ENCODE results near the gene SMIM33.
"Not testable (repeated sequence)": the region's sequence is repeated elsewhere in the genome, so short reads cannot be mapped to it uniquely, and the experiment has no call there.

The SMIM33 gene

GRCh38 chr5:139482050-139482889 lies 11.5 kb downstream of the SMIM33 start, which contains the start of gene STING1:
Gene STING1, minus strand, starts transcription at chr5:139482758. Its CDS starts 1,054 bp downstream, at chr5:139481704.
- DNase-seq (ENCODE audit: low read depth), result peak; percentile 99

GRCh38 chr5:139482890-139483208 lies 12.0 kb downstream of the SMIM33 start:
- DNase-seq (ENCODE audit: low read depth), result not testable (repeated sequence)

DNA sequence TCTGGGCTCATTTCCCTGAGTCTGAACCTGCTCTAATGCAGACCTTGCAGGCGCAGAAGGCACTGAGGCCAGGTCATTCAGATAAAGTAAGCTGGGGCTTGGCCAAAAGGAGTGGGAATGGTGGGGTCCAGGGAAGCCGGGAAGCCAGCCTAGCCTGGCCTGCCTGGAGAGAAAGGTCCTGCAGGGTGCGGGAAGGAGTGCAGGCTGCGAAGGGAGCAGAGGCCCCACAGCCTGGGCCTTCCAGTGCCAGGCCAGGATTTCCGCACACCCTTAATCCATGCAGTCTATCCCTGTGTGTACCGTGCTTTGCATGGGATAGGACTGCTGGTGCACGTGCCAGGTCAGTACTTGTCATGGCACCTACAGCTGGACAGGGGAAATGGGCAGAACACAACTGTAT lies 15.4 kb downstream of the SMIM33 start:
- DNase-seq (ENCODE audit: low read depth), result no peak

GRCh38 chr5:139488260-139488659 lies 17.5 kb downstream of the SMIM33 start:
- peak; percentile 37 for DNase-seq (ENCODE audit: low read depth)

DNA sequence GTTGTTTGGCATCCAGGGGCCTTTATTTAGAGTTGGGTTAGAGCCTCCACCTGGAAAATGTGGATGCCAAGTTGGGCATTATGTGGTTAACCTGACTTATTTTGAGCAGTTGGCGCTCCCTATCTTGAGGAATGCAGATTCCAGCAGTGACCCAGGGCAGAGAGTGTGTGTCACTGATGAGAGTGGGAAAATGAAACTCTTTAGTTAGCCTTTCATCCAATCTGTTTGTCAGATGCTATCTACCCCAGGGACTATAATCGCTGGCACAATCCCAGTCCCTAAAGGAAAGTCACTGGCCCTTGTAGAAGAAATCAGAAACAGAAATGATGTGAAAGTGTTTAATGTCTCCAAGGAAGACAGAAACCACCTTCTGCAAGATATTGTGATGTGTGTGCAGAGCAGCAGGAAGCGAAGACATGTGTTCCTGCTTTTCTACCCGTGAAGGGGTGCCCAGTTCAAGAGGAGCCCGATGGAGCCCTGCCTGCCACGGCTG lies 21.9 kb downstream of the SMIM33 start:
- DNase-seq (ENCODE audit: low read depth), result peak; percentile 84

DNA sequence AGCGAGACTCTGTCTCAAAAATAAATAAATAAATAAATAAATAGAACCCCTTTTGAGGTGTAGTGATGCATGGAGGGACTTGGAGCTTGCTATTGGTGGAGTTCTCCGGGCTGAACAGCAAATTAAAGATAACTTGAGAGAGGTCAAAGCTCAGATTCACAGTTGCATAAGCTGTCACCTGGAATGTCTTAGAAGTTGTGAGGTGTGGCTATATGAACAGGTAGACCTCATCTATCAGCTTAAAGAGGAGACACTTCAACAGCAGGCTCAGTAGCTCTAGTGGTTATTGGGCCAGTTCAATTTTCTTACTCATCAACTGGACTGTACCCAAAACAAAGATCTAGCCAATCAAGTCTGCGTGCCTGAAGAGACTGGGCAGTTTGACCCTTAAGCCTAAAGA lies 23.5 kb downstream of the SMIM33 start:
- DNase-seq (ENCODE audit: low read depth), result peak; percentile 46

- DNase-seq (ENCODE audit: low read depth), result peak; percentile 86
Observed at GRCh38 chr5:139494832-139495231, 24.0 kb downstream of the SMIM33 start.

DNA sequence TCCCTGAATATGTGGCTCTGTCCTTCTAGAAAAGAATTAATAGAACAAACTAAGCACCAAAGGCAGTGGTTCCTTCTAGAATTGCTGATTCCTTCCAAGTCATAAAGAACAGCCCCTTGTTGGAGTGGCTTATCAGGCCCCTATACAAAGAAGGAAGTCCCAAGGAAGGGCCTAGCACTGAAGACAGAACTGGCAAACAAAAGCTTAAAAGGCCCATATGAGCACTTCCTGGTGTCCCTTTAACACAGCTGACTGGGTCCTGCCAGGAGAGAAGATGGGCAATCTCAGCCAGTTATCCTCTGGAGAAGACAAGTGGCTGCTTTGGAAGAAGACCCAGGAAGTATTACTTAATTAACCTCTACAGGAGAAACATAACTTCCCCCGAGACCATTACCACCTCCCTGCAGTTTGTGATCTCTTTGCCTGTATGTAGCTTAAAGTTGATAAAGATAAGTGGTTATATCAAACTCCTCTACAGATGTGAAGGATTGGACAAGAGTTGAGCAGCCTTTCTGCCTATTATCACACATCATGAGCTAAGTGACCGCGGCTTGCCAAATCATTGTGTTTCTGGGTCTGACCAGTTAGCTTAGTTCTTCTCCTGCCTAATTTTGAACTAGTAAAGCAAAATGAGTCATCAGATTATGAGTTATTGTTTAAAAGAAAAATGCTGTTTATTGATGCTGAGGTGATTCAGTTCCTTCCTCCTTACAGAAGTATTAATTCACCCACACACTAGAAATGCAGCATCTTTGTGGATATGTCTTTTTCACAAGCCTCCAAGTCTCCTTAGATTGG lies 25.0 kb downstream of the SMIM33 start:
- DNase-seq (ENCODE audit: low read depth), result peak; percentile 74

GRCh38 chr5:139501381-139501780 lies 30.6 kb downstream of the SMIM33 start:
- no peak for DNase-seq (ENCODE audit: low read depth)

DNA sequence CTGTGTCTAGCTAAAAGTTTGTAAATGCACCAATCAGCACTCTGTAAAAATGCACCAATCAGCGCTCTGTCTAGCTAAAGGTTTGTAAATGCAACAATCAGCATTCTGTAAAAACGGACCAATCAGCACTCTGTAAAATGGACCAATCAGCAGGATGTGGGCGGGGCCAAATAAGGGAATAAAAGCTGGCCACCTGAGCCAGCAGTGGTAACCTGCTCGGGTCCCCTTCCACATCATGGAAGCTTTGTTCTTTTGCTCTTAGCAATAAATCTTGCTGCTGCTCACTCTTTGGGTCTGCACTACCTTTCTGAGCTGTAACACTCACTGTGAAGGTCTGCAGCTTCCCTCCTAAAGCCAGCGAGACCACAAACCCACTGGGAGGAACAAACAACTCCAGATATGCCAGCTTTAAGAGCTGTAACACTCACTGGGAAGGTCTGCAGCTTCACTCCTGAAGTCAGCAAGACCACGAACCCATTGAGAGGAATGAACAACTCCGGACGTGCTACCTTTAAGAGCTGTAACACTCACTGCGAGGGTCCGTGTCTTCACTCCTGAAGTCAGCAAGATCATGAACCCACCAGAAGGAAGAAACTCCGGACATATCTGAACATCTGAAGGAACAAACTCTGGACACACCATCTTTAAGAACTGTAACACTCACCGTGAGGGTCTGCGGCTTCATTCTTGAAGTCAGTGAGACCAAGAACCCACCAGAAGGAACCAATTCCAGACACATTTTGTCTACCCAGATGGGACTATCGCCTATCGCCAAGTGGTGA lies 32.4 kb downstream of the SMIM33 start:
- not testable (repeated sequence) for DNase-seq (ENCODE audit: low read depth)

DNA sequence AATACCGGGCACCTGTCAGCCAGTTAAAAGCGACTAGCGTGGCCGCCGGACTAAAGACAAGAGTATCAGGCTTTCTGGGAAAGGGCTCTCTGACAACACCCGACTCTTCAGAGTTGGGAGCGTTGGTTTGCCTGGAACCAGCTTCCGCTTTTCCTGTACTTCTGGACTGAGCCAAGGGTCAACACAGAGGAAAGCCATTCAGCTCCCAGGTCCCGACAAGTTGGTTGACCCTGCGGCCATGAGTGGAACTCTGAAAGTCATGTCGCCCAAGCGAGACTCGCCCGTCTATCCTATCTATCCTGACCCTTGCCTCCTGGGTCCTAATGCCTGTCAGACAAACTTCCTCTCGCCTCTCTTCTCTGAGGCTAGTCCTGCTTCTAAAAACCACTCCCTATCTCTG lies 33.1 kb downstream of the SMIM33 start:
- DNase-seq (ENCODE audit: low read depth), result not testable (repeated sequence)

GRCh38 chr5:139504722-139505121 lies 33.9 kb downstream of the SMIM33 start:
- not testable (repeated sequence) for DNase-seq (ENCODE audit: low read depth)

DNA sequence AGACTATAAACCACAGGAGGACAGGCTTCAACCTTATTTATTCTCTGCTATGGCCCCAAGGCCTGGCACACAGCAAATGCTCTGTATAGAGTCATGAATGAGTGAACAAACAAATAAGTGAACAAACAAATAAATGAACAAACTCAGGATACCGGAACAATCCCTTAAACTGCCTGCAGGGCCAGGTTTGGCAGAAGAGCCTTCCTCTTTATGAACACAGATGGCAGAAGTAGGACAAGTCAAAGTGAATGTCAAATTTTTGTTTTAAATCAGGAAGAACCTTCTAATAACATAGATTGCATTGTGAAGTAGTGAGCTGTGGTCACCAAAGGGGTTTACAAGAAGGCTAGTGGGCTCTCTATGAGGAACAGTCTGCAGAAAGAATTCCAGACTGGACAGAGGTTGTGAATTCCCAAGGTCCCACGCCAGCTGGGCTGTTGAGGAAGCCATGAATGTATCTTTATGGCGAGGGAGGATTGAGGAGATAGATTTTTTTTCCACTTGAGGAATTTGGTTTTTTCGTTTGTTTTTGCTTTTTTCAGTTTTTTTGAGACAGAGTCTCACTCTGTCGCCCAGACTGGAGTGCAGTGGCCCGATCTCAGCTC lies 42.1 kb downstream of the SMIM33 start:
- DNase-seq (ENCODE audit: low read depth), result no peak

DNA sequence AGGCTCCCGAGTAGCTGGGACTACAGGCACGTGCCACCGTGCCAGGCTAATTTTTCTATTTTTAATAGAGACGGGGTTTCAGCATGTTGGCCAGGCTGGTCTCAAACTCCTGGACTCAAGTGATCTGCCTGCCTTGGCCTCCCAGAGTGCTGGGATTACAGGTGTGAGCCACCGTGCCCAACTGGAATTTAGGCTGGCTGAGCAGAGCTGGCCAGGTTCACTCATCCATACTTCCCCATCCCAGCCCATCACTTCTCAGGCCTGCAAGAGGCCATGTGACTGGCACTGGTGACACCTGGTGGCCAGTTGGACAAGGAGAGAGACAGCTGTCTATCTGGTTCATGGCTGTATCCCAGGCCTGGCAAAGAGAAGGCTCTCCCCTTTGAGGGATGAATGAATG lies 42.6 kb downstream of the SMIM33 start:
- DNase-seq (ENCODE audit: low read depth), result peak; percentile 85

DNA sequence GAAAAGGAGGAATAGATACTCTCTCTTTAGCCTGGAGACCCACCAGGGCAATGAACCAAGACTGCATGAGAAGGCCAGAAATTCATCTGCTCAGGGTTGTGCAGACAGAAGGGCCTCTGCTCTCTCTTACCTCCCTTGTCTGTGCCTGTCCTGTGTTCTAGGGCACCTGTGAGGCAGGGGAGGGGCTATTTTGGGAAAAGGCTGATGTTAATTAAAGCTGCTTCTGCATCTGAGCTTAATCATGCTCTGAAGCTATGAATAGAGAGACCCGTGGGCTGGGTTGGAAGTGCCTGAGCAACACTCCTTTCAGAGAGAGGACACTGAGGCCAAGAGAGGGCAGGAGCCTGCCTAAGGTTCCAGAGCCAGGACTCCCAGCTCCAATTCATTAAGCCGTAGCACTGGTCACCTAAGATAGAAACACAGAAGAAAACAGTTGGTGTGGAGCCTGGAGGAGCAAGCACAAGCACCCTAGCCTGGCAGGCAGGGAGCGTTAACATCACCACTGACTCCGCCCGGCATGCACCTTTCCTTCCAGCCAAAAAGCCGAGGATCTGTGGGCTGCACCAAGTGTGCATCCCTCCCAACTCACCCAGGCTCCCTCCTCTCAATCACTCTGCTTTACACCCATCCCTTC lies 43.2 kb downstream of the SMIM33 start:
- no peak for DNase-seq (ENCODE audit: low read depth)

DNA sequence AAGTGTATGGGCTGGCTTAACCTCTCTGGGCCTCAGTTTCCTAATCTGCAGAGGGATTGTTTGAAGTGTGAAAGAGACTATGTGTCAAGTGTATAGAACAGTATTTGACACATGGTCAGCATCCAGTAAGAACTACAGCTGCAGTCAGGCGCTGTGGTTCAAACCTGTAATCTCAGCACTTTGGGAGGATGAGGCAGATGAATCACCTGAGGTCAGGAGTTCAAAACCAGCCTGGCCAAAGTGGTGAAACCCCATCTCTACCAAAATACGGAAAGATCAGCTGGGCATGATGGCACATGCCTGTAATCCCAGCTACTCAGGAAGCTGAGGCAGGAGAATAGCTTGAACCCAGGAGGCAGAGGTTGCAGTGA lies 43.7 kb downstream of the SMIM33 start:
- no peak for DNase-seq (ENCODE audit: low read depth)

GRCh38 chr5:139517683-139518564 lies 47.1 kb downstream of the SMIM33 start:
- peak; percentile 84 for DNase-seq (ENCODE audit: low read depth)
